Ishikawa (cell line): ENCODE measurements around the gene JMJD8.

ENCODE experiments used
- CEBPB ChIP-seq: IDR thresholded peaks from 2 replicates; pipeline ENCODE4 v1.6.1; 2012
- CREB1 ChIP-seq: IDR thresholded peaks from 2 replicates; pipeline ENCODE4 v1.6.1; 2012; ENCODE audit warnings: low read depth
- EGR1 ChIP-seq: IDR thresholded peaks from 2 replicates; pipeline ENCODE4 v1.6.1; 2012
- EP300 ChIP-seq: IDR thresholded peaks from 2 replicates; pipeline ENCODE4 v1.6.1; 2012; ENCODE audit warnings: borderline replicate concordance
- FOXM1 ChIP-seq: IDR thresholded peaks from 2 replicates; pipeline ENCODE4 v1.6.1; 2012; ENCODE audit warnings: low read depth, borderline replicate concordance
- NFIC ChIP-seq: IDR thresholded peaks from 2 replicates; pipeline ENCODE4 v1.6.1; 2012
- RAD21 ChIP-seq: IDR thresholded peaks from 2 replicates; pipeline ENCODE4 v1.6.1; 2012; ENCODE audit warnings: low read depth
- TAF1 ChIP-seq: IDR thresholded peaks from 2 replicates; pipeline ENCODE4 v1.6.1; 2012; ENCODE audit warnings: low read depth, mild to moderate bottlenecking
- TCF12 ChIP-seq: IDR thresholded peaks from 2 replicates; pipeline ENCODE4 v1.6.1; 2012; ENCODE audit warnings: low read depth
- TEAD4 ChIP-seq: IDR thresholded peaks from 2 replicates; pipeline ENCODE4 v1.6.1; 2012
- YY1 ChIP-seq: IDR thresholded peaks from 2 replicates; pipeline ENCODE4 v1.6.1; 2012; ENCODE audit warnings: low read depth
- ZBTB7A ChIP-seq: IDR thresholded peaks from 2 replicates; pipeline ENCODE4 v1.6.1; 2012; ENCODE audit warnings: low read depth
- TF ChIP-seq, protein P1 (sequence below): IDR thresholded peaks from 2 replicates; pipeline ENCODE4 v1.6.1; 2012
- TF ChIP-seq, protein P2 (sequence below): IDR thresholded peaks from 2 replicates; pipeline ENCODE4 v1.6.1; 2012
- TF ChIP-seq, protein P3 (sequence below): IDR thresholded peaks from 2 replicates; pipeline ENCODE4 v1.6.1; 2012; ENCODE audit warnings: low read depth, mild to moderate bottlenecking

JMJD8 gene

DNA sequence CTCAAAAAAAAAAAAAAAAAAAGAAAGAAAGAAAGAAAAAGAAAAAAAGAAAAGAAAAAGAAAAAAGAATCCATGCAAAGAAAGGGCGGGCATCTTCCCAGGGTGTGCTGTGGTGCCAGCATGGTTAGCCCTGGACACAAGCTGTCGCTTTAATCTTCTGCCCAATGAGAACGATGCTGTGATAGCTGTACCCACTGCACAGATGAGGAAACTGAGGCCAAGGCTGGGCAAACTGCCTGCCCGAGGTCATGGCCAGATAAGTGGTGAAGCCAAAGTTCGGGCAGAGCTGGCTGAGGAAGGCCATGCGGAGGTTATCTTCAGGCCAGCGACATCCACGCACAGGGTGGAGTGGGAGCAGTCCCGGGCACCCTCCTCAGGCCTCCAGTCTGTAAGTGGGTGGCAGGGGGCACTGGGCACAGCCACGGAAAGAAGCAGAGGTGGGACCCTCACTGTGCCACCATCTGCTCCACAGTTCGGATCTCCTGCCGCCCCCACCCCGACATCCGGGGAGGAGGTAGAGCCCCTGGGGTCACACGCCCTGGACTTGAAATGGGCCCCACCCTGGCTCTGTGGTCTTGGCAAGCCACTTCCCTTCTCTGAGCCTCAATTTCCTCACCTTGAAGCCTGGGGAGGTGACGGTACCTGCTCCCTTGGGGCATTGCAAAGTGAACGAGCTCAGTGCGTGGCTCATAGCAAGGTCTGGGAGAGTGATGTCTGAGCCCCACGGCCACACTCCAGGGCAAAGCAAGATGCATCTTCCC, 15.0 kb upstream of the JMJD8 start:
- TF ChIP-seq, protein P1, sequence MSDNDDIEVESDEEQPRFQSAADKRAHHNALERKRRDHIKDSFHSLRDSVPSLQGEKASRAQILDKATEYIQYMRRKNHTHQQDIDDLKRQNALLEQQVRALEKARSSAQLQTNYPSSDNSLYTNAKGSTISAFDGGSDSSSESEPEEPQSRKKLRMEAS: no peak
- TF ChIP-seq EP300 (no peak), RAD21 (no peak)

DNA sequence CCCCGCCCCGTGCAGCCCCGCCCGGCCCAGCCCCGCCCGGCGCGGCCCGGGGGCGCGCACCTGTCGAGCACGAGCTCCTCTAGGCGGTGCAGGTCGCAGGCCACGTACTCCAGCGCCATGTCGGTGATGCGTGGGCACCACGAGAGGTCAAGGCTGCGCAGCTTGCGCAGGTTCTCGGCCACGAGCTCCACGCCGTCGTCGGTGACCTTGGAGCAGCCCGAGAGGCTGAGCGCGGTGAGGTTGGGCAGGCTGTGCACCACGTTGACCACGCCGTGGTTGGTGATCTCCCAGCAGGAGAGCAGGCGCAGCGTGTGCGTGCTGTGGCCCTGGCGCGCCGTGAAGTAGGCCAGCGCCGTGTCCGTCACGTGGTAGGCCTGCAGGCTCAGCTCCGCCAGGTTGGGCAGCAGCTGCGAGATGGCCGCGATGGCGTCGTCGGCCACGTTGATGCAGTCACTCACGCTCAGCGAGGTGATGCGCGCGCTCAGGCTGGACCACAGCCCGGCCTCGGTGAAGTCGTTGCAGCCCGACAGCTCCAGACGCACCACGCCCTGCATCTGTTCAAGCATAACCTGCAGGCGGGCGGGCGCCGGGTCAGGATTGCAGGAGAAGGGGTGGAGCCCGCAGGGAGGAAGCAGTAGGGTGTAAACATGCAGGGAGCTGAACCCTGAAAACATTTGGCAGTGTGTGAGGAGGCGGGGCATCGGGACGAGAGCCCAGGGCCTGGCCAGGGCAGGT, 11.4 kb upstream of the JMJD8 start:
- TF ChIP-seq YY1 (peak; percentile 81), NFIC (peak; percentile 79), ZBTB7A (no peak), EGR1 (peak; percentile 48; the same call in 1 of the 2 replicates), FOXM1 (no peak; the same call in 1 of the 2 replicates), TCF12 (peak; percentile 79), TEAD4 (peak; percentile 66), RAD21 (peak; percentile 7; the same call in 1 of the 2 replicates), EP300 (peak; percentile 53; the same call in 1 of the 2 replicates), TAF1 (no peak), CREB1 (no peak; the same call in 1 of the 2 replicates), CEBPB (peak; percentile 62; the same call in 1 of the 2 replicates)
- TF ChIP-seq, protein P1: peak; percentile 99
- TF ChIP-seq, protein P2, sequence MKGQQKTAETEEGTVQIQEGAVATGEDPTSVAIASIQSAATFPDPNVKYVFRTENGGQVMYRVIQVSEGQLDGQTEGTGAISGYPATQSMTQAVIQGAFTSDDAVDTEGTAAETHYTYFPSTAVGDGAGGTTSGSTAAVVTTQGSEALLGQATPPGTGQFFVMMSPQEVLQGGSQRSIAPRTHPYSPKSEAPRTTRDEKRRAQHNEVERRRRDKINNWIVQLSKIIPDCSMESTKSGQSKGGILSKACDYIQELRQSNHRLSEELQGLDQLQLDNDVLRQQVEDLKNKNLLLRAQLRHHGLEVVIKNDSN: peak; percentile 92
- TF ChIP-seq, protein P3, sequence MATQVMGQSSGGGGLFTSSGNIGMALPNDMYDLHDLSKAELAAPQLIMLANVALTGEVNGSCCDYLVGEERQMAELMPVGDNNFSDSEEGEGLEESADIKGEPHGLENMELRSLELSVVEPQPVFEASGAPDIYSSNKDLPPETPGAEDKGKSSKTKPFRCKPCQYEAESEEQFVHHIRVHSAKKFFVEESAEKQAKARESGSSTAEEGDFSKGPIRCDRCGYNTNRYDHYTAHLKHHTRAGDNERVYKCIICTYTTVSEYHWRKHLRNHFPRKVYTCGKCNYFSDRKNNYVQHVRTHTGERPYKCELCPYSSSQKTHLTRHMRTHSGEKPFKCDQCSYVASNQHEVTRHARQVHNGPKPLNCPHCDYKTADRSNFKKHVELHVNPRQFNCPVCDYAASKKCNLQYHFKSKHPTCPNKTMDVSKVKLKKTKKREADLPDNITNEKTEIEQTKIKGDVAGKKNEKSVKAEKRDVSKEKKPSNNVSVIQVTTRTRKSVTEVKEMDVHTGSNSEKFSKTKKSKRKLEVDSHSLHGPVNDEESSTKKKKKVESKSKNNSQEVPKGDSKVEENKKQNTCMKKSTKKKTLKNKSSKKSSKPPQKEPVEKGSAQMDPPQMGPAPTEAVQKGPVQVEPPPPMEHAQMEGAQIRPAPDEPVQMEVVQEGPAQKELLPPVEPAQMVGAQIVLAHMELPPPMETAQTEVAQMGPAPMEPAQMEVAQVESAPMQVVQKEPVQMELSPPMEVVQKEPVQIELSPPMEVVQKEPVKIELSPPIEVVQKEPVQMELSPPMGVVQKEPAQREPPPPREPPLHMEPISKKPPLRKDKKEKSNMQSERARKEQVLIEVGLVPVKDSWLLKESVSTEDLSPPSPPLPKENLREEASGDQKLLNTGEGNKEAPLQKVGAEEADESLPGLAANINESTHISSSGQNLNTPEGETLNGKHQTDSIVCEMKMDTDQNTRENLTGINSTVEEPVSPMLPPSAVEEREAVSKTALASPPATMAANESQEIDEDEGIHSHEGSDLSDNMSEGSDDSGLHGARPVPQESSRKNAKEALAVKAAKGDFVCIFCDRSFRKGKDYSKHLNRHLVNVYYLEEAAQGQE: no peak; the same call in 1 of the 2 replicates

DNA sequence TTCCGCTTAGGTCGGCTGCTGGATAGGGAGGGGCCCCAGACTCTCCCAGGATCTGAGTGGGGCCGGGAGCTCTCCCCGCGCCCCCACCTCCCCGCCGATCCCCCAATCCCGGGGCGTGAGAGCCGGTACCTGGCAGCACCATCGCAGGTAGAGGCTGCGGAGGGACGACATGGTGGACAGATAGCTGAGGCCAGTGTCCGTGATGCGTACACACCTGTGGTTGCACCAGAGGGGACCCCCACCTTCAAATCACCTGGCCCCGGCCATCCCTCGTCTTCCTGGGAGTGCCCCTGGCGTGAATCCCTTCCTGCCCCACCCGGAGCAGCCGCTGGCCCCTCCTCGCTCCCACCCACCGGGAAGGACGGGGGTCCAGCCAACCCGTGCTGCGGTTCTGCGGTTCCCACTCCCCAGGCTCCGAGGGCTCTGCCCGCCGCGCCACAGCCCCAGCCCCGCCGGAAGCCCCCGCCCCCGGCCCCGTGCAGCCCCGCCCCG, 10.8 kb upstream of the JMJD8 start:
- TF ChIP-seq ZBTB7A: no peak
- no peak for TF ChIP-seq CEBPB
- no peak for TF ChIP-seq RAD21
- TF ChIP-seq TAF1: no peak
- TF ChIP-seq EGR1: no peak
- TF ChIP-seq, protein P1: no peak
- no peak for TF ChIP-seq EP300
- TF ChIP-seq FOXM1: no peak
- TF ChIP-seq, protein P3: no peak
- no peak for TF ChIP-seq TEAD4
- TF ChIP-seq CREB1: no peak
- no peak for TF ChIP-seq NFIC
- no peak for TF ChIP-seq TCF12
- TF ChIP-seq, protein P2: no peak
- TF ChIP-seq YY1: no peak

DNA sequence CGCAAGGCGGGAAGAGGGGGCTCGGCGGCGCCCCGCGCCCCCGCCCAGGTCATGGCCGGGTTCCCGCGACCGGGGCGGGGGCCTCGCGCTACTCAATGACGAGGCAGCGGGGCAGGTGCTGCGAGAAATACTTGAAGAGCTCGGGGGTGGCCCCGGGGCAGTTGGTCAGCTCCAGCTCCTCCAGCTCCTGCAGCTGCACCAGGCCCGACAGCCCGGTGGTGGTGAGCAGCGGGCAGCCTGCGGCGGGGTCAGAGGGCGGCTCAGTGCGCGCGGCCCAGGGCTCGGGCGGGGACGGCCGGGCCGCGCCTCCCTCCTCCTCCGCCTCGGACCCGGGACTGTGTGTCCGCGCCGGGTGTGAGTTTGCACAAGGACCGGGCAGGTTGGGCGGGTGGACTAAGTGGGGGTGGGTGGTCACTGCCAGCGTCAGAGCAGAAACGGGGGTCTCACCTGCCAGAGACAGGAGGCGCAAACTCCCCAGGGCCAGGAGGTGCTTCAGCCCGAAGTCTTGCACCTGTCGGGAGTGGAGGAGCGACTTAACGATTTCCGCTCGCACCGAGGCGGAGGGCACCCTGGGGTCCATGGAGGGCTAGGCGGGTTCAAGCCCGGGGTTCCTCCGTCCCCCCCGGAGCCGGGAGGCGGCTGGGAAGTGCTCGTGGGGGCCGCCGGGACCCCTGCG, 10.2 kb upstream of the JMJD8 start:
- TF ChIP-seq YY1: no peak
- TF ChIP-seq, protein P1: no peak
- peak; percentile 36; the same call in 1 of the 2 replicates for TF ChIP-seq ZBTB7A
- TF ChIP-seq, protein P3: 0 out of 2 replicates have a peak, but pooled peaks have one; percentile 19
